Activated CD4-positive, alpha-beta T cell treated with anti-CD3 and anti-CD28 coated beads, Interleukin-2, amount 50 U/mL, for 16 hours (primary cell): ENCODE data around the gene USP12.

Experiments
- DNase-seq: peaks from one replicate; pipeline ENCODE4 v3.0.0-alpha.2; 2020

USP12 gene

GRCh38 chr13:27065582-27065981 lies 106.0 kb downstream of the USP12 start:
- DNase-seq: no peak

- no peak for DNase-seq
These were observed 107.2 kb downstream of the USP12 start for GRCh38 chr13:27064252-27064995.

- no peak for DNase-seq
These were observed 113.8 kb downstream of the USP12 start for GRCh38 chr13:27057817-27058216.

GRCh38 chr13:27055526-27055925 lies 116.1 kb downstream of the USP12 start:
- no peak for DNase-seq

DNA sequence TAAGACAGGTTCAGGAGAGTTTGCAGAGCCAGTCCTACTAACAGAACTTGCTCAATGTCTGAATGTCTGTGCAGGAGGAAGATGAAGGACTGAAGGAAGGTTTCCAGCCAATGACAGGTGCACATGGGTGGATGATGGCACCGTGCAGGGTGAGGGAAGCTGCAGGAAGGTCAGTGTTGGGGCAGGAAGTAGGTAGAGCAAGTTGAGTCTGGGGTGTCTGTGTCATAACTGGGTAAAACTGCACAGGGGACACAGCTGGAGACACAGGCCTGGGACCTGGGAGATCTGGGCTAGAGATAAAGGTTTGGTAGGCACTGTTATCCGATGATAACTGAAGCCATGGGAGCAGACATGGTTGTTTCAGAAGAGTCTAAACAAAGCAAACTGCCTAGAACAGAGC lies 116.9 kb downstream of the USP12 start:
- no peak for DNase-seq

DNA sequence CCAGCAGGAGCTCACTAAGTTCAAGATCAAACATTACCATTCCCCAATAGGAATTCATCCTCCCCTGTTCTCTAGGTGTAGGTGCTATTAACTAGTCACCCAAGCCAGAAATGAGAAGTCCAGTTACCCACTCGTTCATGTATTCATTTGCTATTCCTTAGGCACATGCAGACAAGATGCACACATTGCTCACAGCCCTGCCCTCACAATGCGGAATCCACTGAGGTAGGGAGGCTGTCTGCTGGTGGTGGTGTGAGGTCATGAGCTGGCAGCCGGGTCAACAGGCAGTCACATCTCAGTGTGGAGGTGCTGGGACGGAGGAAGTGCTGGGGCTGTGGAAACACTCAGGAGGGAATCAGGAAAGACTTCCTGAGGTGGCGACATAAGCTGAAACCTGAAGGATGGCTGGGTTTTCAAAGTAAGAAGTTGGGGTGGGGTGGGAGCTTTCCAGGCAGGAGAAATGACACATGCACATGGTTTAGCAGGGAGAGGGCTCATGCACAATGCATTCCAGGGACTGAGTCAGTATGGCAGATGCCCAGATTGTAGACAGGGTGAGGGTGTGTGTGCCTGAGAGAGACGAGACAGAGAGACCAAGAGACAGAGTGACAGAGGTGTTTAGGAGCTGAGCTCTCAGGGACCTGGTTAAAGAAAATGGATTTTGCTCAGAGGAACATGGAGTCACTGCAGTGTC lies 117.6 kb downstream of the USP12 start:
- no peak for DNase-seq

DNA sequence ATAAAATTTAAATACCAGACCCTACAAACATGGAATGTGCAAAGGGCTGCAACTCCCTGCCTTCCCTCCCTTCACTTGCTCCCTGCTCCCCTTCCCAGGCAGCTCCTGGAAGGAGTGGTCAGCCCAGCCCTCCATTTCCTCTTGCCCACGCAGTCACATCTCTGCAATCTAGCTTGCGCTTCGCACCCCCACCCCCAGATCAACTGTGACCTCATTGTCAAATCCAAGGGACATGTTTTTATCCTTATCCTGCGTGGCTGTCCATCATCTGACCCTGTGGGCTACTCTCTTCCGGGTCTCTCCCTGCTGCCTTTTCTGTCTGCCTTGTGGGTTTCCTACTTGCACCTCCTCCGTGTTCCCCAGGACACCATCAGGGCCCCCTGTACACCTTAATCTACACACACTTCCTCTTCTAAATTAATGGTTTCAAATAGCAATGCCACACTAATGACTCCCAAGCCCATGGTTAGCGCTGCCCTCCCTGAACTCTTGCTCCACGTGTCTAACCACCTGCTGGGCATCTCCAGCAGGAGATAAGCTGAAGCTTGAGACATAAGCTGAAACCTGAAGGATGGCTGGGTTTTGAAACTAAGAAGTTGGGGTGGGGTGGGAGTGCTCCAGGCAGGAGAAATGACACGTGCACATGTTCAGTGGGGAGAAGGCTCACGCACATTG lies 118.3 kb downstream of the USP12 start:
- no peak for DNase-seq

DNA sequence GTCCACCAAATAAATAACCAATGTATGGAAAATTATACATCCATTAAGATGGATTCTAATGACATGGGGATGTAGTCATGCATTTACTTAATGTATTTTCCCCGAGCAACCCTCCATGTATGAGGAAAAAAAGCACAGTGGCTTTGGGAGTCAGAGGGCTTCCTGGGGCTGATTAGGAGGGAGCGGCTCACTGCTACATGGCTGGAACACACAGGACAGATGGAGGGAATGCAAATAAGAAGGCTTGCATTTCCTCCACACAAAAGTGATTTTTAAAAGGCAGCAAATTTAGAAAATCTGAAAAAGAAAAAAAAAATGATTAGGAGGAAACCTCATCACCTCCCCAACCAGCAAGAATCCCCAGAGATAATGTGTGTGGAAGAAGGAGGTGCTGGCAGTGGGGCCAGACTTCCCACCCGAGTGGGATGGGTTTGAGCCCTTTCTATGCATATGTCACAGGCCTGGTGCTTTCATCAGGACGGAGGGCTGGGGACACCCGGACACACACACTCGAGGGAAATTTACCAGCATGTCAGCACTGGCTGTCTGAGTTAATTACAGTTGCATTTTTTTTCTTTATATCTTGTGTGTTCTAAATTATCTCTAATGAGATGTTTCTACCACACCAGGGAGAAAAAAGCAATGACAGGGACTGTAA lies 118.9 kb downstream of the USP12 start:
- no peak for DNase-seq

DNA sequence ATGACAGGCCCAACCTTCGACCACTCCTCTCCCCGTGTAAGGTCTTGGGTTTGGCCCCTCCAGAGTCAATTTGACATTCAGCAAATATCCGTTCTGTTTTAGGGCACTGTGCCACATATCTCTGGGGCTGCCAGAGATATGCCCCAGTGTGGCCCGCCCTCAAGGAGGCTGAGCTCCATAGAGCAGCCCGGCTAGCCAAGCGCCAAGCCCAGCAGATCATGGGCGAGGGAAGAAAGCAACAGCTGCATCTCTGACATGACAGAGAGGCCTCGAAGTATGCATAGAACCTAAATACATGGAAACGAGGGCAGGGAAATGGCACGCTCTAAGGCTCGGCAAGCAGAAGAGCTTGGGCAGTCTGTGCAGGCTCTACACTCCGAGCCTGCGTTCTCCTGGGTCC lies 124.5 kb downstream of the USP12 start:
- DNase-seq: no peak

GRCh38 chr13:27044837-27045570 lies 126.6 kb downstream of the USP12 start:
- DNase-seq: peak; percentile 50

- peak; percentile 31 for DNase-seq
These were observed 128.6 kb downstream of the USP12 start for GRCh38 chr13:27043013-27043412.

DNA sequence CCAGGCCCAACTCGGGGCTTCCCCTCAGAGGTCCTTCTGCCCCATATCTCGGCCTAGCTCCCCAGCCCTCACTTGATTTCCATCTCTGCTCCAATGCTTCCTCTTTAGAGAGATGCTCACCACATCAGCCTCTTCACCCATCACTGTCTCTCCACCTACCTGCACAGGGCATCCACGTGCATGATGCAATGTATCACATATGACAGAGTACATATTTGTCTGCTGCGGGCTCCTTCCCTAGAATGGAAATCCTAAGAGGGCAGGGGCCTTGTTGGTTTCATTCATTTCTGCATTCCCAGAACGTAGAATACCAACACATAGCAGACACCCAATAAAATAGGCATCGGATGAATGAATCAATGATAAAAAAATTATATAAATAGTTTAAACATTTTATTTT lies 130.3 kb downstream of the USP12 start:
- DNase-seq: no peak

DNA sequence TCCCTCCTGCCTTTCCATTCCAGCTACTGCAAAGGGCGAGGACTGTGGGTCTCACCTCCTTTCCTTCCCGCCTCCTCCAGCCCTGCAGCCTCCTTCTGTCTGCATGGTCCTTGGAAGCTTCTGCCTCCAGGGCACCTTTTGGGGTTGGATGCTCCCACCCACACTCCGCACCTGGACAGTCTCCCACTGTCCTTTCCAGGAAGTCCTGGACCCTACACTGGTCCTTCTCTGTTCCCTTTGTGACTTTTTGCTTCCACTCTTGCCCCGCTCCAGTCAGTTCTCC lies 130.8 kb downstream of the USP12 start:
- no peak for DNase-seq

DNA sequence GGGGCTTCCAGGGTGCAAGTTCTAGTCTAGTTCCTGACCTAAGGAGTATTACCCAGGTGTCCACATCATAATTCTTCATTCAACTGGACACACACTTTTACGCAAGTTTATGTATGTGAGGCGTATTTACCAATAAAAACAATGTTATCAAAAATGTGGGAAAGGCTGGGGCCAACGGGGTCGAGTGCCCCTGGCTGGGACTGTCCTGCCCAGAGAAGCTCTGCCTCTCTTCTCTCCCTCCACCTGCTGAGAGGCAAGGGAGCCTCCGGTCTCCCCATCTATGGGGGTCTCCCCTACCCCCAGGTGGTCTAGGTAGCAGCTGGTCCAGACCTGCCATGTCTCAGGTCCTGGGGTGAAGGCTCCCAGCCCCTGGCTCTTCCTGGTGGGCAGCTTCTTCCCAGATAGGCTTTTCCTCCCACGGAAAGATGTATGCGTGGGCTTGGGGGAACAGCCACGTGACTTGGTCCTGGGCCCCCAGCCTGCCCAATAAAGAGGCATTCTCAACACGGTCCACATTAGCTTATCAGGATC lies 132.4 kb downstream of the USP12 start:
- no peak for DNase-seq

GRCh38 chr13:27038323-27038722 lies 133.3 kb downstream of the USP12 start:
- no peak for DNase-seq

GRCh38 chr13:27037571-27037970 lies 134.0 kb downstream of the USP12 start:
- no peak for DNase-seq

GRCh38 chr13:27037171-27037570 lies 134.4 kb downstream of the USP12 start:
- no peak for DNase-seq

DNA sequence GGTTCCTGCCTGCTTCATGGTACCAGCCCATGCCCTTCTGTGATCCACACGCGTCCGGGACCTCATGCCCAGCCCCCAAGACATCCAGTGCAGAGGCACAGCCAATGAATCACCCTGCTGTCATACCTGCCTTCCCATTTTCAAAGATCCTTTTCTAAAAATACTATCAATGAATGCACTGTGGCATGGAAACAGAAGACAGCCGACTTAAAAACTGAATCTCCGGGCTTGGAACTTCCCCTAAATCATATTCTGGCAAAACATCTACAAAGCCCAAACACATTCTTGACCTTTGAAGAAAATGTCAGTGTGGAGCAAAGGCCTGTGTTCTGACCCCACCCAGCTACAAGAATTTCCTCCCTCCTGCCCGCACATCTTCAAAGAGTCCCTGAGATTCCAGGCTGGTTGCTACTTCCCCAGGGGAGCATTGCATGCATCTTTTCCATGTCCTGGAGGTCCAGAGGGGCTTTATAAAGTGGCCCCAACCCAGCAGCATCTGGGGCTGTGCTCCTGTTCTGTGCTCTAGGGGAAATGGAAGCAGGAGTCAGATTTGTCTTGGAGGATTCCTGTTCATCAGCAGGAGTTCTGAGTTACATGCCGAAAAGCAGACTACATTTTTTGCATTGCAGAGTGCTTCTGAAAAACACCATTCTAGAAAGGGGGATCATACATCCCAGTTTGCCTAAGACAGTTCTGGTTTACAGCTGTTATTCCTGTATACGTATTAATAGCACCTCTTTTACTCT lies 135.2 kb downstream of the USP12 start:
- no peak for DNase-seq

GRCh38 chr13:27035892-27036235 lies 135.7 kb downstream of the USP12 start:
- DNase-seq: no peak

GRCh38 chr13:27034678-27035111 lies 136.9 kb downstream of the USP12 start:
- no peak for DNase-seq

DNA sequence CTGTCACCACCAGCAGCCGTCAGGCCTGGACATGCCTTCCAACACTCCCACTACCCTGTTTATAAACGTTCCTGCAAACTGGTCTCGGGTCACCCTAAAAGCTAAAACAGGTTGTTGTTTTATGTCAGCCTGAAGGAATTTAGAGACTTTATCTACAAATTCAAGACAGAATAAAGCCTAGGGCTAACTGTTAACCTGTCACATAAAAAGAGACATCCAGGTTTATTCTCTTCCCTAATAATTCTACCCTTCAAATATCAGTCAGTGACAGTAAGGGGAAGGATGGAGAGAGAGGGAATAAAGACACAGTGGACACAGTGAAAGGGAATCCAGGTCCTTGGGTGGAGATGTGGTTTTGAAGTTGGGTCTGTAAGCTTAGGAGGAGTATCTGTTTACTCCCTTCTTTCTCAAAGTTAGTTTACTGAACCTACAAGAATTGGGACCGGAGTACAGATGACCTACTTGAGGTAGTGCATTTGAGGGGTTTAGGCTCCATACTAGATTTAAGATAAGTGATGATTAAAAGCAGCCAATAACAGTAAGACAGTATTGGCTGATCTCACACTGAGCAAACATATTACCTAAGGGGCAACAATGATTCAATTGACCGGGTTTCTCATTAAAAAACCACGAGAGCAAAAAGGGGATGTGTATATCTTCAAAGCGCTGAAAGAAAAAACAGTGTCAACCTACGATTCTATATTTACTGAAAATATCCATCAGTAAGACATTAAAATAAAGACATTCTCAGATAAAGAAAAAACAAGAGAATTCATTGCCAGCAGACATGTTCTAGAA lies 142.7 kb downstream of the USP12 start:
- no peak for DNase-seq
